ENCODE data around the gene ARHGEF11. TPM values are rescaled to one million over a fixed set of nuclear protein-coding genes. Genes with fewer than 3 reads are reported as not detected.

Gene ARHGEF11
- total RNA-seq, 1 donor from 2014 or later: 41.6 TPM

GRCh38 chr1:156959925-156960324 lies 85.6 kb downstream of the ARHGEF11 start:
- DNase-seq (ENCODE audit: low spot score in 2 of 2) (no peak), FAIRE-seq (no peak)

GRCh38 chr1:156959414-156959813 lies 86.1 kb downstream of the ARHGEF11 start:
- DNase-seq (ENCODE audit: low spot score in 2 of 2) (no peak), FAIRE-seq (no peak)

GRCh38 chr1:156958247-156958714 lies 87.3 kb downstream of the ARHGEF11 start:
- no peak for DNase-seq (ENCODE audit: low spot score in 2 of 2)
- no peak for FAIRE-seq

- no peak for FAIRE-seq
- no peak for DNase-seq (ENCODE audit: low spot score in 2 of 2)
Measured at GRCh38 chr1:156957634-156958033, 87.9 kb downstream of the ARHGEF11 start.

- FAIRE-seq (no peak), DNase-seq (ENCODE audit: low spot score in 2 of 2) (no peak)
Measured at GRCh38 chr1:156956333-156956732, 89.2 kb downstream of the ARHGEF11 start.

GRCh38 chr1:156953571-156953970 lies 92.0 kb downstream of the ARHGEF11 start:
- FAIRE-seq (no peak), DNase-seq (ENCODE audit: low spot score in 2 of 2) (no peak)

- no peak for FAIRE-seq
- no peak for DNase-seq (ENCODE audit: low spot score in 2 of 2)
Measured at GRCh38 chr1:156951371-156951770, 94.2 kb downstream of the ARHGEF11 start.

GRCh38 chr1:156949127-156949526 lies 96.4 kb downstream of the ARHGEF11 start:
- no peak for FAIRE-seq

GRCh38 chr1:156948708-156949107 lies 96.8 kb downstream of the ARHGEF11 start:
- FAIRE-seq (no peak), DNase-seq (ENCODE audit: low spot score in 2 of 2) (no peak)

More at GRCh38 chr1:156949127-156949526, 96.4 kb downstream of the ARHGEF11 start:
- DNase-seq (ENCODE audit: low spot score in 2 of 2): no peak

GRCh38 chr1:156947818-156948525 lies 97.6 kb downstream of the ARHGEF11 start:
- FAIRE-seq (no peak), DNase-seq (ENCODE audit: low spot score in 2 of 2) (no peak)

- FAIRE-seq (no peak), DNase-seq (ENCODE audit: low spot score in 2 of 2) (no peak)
Measured at GRCh38 chr1:156947127-156947526, 98.4 kb downstream of the ARHGEF11 start.

GRCh38 chr1:156945881-156946661 lies 99.5 kb downstream of the ARHGEF11 start:
- no peak for DNase-seq (ENCODE audit: low spot score in 2 of 2)
- FAIRE-seq: no peak

GRCh38 chr1:156944848-156945247 lies 100.7 kb downstream of the ARHGEF11 start:
- FAIRE-seq (no peak), DNase-seq (ENCODE audit: low spot score in 2 of 2) (no peak)

- FAIRE-seq (no peak), DNase-seq (ENCODE audit: low spot score in 2 of 2) (no peak)
Measured at GRCh38 chr1:156944268-156944667, 101.3 kb downstream of the ARHGEF11 start.

GRCh38 chr1:156943756-156944155 lies 101.8 kb downstream of the ARHGEF11 start:
- FAIRE-seq: no peak
- DNase-seq (ENCODE audit: low spot score in 2 of 2): no peak

- FAIRE-seq (no peak), DNase-seq (ENCODE audit: low spot score in 2 of 2) (no peak)
Measured at GRCh38 chr1:156942576-156942975, 103.0 kb downstream of the ARHGEF11 start.

GRCh38 chr1:156942176-156942575 lies 103.4 kb downstream of the ARHGEF11 start:
- DNase-seq (ENCODE audit: low spot score in 2 of 2) (no peak), FAIRE-seq (no peak)

- no peak for DNase-seq (ENCODE audit: low spot score in 2 of 2)
- no peak for FAIRE-seq
Measured at GRCh38 chr1:156941675-156942074, 103.9 kb downstream of the ARHGEF11 start.

- DNase-seq (ENCODE audit: low spot score in 2 of 2) (no peak), FAIRE-seq (no peak)
Measured at GRCh38 chr1:156939786-156940334, 105.7 kb downstream of the ARHGEF11 start.

- DNase-seq (ENCODE audit: low spot score in 2 of 2): no peak
- no peak for FAIRE-seq
Measured at GRCh38 chr1:156938813-156939212, 106.7 kb downstream of the ARHGEF11 start.

- no peak for DNase-seq (ENCODE audit: low spot score in 2 of 2)
- FAIRE-seq: no peak
Measured at GRCh38 chr1:156937883-156938282, 107.7 kb downstream of the ARHGEF11 start.
